Astrocyte (in vitro differentiated cells and primary cell): Measurements from ENCODE around the gene PARP1. TPM values are rescaled to one million over a fixed set of nuclear protein-coding genes. Genes with fewer than 3 reads are reported as not detected.

Experiments
- DNase-seq: peaks from one replicate; pipeline ENCODE4 v3.0.0-alpha.2; 2010; ENCODE audit warnings: low read depth
- FAIRE-seq: peaks from 2 replicates; lab custom pipeline; 2011; peaks lifted over from hg19 to GRCh38; lab: Jason Lieb, UNC
- H2AFZ ChIP-seq: 2 replicates; pipeline ENCODE4 v1.6.0; 2012; ENCODE audit warnings: low read depth, low read length, inconsistent platforms
- H3K27ac ChIP-seq: 2 replicates; pipeline ENCODE4 v1.5.1; 2011; ENCODE audit warnings: low read depth, low read length, inconsistent platforms
- H3K27me3 ChIP-seq: 2 replicates; pipeline ENCODE4 v1.6.0; 2011; ENCODE audit warnings: low read length, inconsistent platforms; ENCODE audit not compliant: insufficient read depth
- H3K36me3 ChIP-seq: 2 replicates; pipeline ENCODE4 v1.5.1; 2011; ENCODE audit warnings: low read length, inconsistent platforms; ENCODE audit not compliant: insufficient read depth
- H3K4me1 ChIP-seq: 2 replicates; pipeline ENCODE4 v1.5.1; 2011; ENCODE audit warnings: low read length, inconsistent platforms; ENCODE audit not compliant: insufficient read depth
- H3K4me2 ChIP-seq: 2 replicates; pipeline ENCODE4 v1.6.0; 2012; ENCODE audit warnings: low read length, inconsistent platforms
- H3K4me3 ChIP-seq: 2 replicates; pipeline ENCODE4 v1.5.1; 2011; ENCODE audit warnings: low read depth, mild to moderate bottlenecking, low read length, inconsistent platforms; ENCODE audit not compliant: insufficient read depth
- H3K79me2 ChIP-seq: 2 replicates; pipeline ENCODE4 v1.6.0; 2012; ENCODE audit warnings: mild to moderate bottlenecking, low read length, inconsistent platforms; ENCODE audit not compliant: insufficient read depth
- H3K9ac ChIP-seq: 2 replicates; pipeline ENCODE4 v1.6.0; 2012; ENCODE audit warnings: mild to moderate bottlenecking, low read length, inconsistent platforms
- H3K9me3 ChIP-seq: 2 replicates; pipeline ENCODE4 v1.5.1; 2012; ENCODE audit warnings: low read depth, mild to moderate bottlenecking, low read length, inconsistent platforms; ENCODE audit not compliant: insufficient read depth
- H4K20me1 ChIP-seq: 2 replicates; pipeline ENCODE4 v1.6.0; 2012; ENCODE audit warnings: low read length, inconsistent platforms; ENCODE audit not compliant: insufficient read depth
- H3K27ac Mint-ChIP-seq: one replicate; pipeline ENCODE4 v1.8.0; 2021; ENCODE audit warnings: mild to moderate bottlenecking, mixed read lengths; ENCODE audit not compliant: unreplicated experiment
- H3K27me3 Mint-ChIP-seq: one replicate; pipeline ENCODE4 v1.8.0; 2021; ENCODE audit warnings: low read depth, mixed read lengths; ENCODE audit not compliant: unreplicated experiment
- H3K36me3 Mint-ChIP-seq: one replicate; pipeline ENCODE4 v1.8.0; 2021; ENCODE audit warnings: low read depth, mixed read lengths; ENCODE audit not compliant: unreplicated experiment
- H3K4me1 Mint-ChIP-seq: one replicate; pipeline ENCODE4 v1.8.0; 2021; ENCODE audit warnings: low read depth, mixed read lengths; ENCODE audit not compliant: unreplicated experiment
- H3K4me3 Mint-ChIP-seq: one replicate; pipeline ENCODE4 v1.8.0; 2021; ENCODE audit warnings: mild to moderate bottlenecking, moderate library complexity, mixed read lengths; ENCODE audit not compliant: unreplicated experiment
- H3K9me3 Mint-ChIP-seq: one replicate; pipeline ENCODE4 v1.8.0; 2021; ENCODE audit warnings: mild to moderate bottlenecking, mixed read lengths; ENCODE audit not compliant: unreplicated experiment
- CTCF ChIP-seq: IDR thresholded peaks from 2 replicates; pipeline ENCODE4 v1.5.1; 2011; ENCODE audit warnings: low read depth, mild to moderate bottlenecking, inconsistent platforms, low read length, moderate library complexity; ENCODE audit not compliant: insufficient read depth
- EZH2 ChIP-seq: IDR thresholded peaks from 2 replicates; pipeline ENCODE4 v1.6.1; 2012; ENCODE audit warnings: mild to moderate bottlenecking, low read length, inconsistent platforms; ENCODE audit not compliant: insufficient read depth
- total RNA-seq: library from RNA; stranded (reverse); gene quantifications from 2 replicates; pipeline ENCODE4 v1.2.1, GENCODE V29; 2021

Gene PARP1
- total RNA-seq, 1 donor from 2014 or later = 57.8 TPM

- Mint-ChIP-seq H3K9me3 (no peaks in the 10 kb centered on the region), H3K4me3 (no peak overlapping the region), H3K36me3 (peaks cover 20% of the 10 kb centered on the region), H3K27ac (no peak overlapping the region), H3K27me3 (no peaks in the 10 kb centered on the region), H3K4me1 (peaks cover 24% of the 10 kb centered on the region)
- Histone ChIP-seq H3K4me2 (no peak overlapping the region), H3K4me3 (no peak overlapping the region), H3K9me3 (no peaks in the 10 kb centered on the region), H3K79me2 (peaks cover 88% of the 10 kb centered on the region), H3K27ac (no peak overlapping the region), H3K4me1 (peaks cover 19% of the 10 kb centered on the region), H3K27me3 (no peaks in the 10 kb centered on the region), H2AFZ (no peak overlapping the region), H3K36me3 (peaks cover 27% of the 10 kb centered on the region), H3K9ac (no peak overlapping the region), H4K20me1 (peaks cover 78% of the 10 kb centered on the region)
- no peak for FAIRE-seq
- DNase-seq = no peak
- TF ChIP-seq EZH2 = no peak
- no peak for TF ChIP-seq CTCF
Observed at GRCh38 chr1:226401355-226402303, 6.3 kb downstream of the PARP1 start.

- Histone ChIP-seq H3K27me3 (no peaks in the 10 kb centered on the region), H3K79me2 (peaks cover 86% of the 10 kb centered on the region), H2AFZ (no peak overlapping the region), H3K9ac (no peak overlapping the region), H3K9me3 (no peaks in the 10 kb centered on the region), H3K4me2 (no peak overlapping the region), H3K4me3 (no peak overlapping the region), H3K36me3 (peaks cover 27% of the 10 kb centered on the region), H3K4me1 (peaks cover 14% of the 10 kb centered on the region), H4K20me1 (peaks cover 72% of the 10 kb centered on the region), H3K27ac (no peak overlapping the region)
- TF ChIP-seq EZH2 (no peak), CTCF (no peak)
- Mint-ChIP-seq H3K4me3 (no peak overlapping the region), H3K9me3 (peaks cover under 1% of the 10 kb centered on the region), H3K36me3 (peaks cover 20% of the 10 kb centered on the region), H3K4me1 (peaks cover 20% of the 10 kb centered on the region), H3K27ac (no peak overlapping the region), H3K27me3 (no peaks in the 10 kb centered on the region)
- no peak for FAIRE-seq
- DNase-seq = no peak
Observed at GRCh38 chr1:226400519-226401354, 7.2 kb downstream of the PARP1 start.
